Measurements from ENCODE around the gene CXXC1. TPM values are rescaled to one million over a fixed set of nuclear protein-coding genes. Genes with fewer than 3 reads are reported as not detected.

The CXXC1 gene
- total RNA-seq, 3 donors from 2014 or later, result 80.9 to 88.8 (median 83.7) TPM

DNA sequence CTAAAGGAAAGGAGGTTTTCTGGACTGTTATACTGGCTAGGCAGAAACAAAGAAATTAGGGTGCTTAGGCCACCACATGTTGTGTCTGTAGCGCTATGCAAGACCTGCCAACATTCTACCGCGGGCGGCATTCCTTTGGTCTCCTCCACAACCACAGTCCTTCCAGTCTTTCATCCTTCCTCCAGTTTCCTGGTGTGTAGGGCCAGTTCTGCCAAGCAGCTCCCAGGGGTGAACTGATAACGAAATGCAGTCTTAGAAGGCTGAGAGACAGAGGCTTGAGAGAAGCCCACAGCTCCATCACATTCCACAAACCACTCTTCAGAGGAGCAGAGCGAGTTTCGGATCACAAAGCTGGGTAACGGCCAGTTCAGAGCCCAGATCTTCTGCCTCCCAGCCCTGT, 19.5 kb upstream of the CXXC1 start:
- DNase-seq (no peak), ATAC-seq (no peak)
- Histone ChIP-seq H3K4me3 (no peak overlapping the region), H3K9me3 (peaks cover 3% of the 10 kb centered on the region), H3K4me1 (ENCODE audit: low read depth) (peaks cover 4% of the 10 kb centered on the region), H3K36me3 (ENCODE audit: low read depth) (no peaks in the 10 kb centered on the region)
- TF ChIP-seq, protein P1, sequence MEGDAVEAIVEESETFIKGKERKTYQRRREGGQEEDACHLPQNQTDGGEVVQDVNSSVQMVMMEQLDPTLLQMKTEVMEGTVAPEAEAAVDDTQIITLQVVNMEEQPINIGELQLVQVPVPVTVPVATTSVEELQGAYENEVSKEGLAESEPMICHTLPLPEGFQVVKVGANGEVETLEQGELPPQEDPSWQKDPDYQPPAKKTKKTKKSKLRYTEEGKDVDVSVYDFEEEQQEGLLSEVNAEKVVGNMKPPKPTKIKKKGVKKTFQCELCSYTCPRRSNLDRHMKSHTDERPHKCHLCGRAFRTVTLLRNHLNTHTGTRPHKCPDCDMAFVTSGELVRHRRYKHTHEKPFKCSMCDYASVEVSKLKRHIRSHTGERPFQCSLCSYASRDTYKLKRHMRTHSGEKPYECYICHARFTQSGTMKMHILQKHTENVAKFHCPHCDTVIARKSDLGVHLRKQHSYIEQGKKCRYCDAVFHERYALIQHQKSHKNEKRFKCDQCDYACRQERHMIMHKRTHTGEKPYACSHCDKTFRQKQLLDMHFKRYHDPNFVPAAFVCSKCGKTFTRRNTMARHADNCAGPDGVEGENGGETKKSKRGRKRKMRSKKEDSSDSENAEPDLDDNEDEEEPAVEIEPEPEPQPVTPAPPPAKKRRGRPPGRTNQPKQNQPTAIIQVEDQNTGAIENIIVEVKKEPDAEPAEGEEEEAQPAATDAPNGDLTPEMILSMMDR (IDR thresholded peaks at IDR 0.05), result no peak
- intact Hi-C loops (cut with DNase I, micrococcal nuclease), result loop anchor here in 1 of 2 donors (5.0 kb wide), 1 partner anchor 40 kb away; the partner anchor contains the start of gene CFAP53

DNA sequence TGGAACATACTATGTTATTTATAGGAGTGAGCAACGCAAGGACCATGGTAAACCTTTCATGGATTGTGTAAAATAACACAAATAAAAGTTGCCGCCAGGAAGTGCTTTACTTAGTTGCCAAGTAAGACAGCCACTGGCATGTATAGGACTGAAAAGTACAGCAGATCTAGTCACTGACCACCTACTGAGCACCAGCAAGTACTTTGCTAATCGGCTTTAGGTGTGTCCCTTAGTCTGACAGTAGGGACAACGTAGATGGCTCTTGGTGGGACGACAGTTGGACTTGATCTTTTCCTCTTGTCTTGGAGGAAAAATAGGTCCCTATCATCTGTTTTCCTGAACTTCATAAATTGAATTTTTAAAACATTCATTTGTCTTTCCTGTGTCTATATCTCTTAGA, 13.6 kb upstream of the CXXC1 start:
- no peak overlapping the region for H3K4me3 ChIP-seq
- ATAC-seq (no peak), DNase-seq (no peak)
- H3K36me3 ChIP-seq (ENCODE audit: low read depth), result no peaks in the 10 kb centered on the region
- intact Hi-C loops (cut with DNase I, micrococcal nuclease), result no loop called here
- peaks cover 3% of the 10 kb centered on the region for H3K9me3 ChIP-seq
- H3K4me1 ChIP-seq (ENCODE audit: low read depth), result peaks cover 9% of the 10 kb centered on the region
- TF ChIP-seq, protein P1 (IDR thresholded peaks at IDR 0.05), result no peak

DNA sequence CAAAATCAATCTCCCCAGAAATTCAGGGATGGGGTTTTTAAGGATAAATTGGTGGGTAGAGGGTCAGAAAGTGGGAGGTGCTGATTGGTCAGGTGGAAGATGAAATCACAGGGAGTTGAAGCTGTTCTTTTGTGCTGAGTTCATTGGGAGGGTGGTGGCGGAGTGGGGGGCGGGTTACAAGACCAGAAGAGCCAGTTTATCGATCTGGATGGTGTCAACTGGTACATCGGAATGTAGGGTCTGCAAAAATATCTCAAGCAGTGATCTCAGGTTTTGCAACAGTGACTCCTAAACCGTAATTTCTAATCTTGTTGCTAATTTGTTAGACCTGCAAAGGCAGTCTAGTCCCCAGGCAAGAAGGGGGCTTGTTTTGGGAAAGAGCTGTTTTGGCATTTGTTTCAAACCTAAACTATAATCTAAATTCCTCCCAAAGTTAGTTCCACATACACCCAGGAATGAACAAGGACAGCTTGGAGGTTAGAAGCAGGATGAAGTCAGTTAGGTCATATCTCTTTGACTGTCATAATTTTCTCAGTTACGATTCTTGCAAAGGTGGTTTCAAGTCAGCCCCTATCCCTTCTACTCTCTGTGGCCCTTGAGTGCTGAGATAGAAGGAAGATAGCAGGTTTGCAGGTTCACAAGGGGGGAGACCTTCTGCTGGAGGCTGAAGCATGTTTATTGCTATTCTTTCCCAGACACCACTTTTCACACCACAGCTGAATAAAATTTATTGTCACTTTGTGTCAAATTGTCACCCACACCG, 12.3 kb upstream of the CXXC1 start:
- DNase-seq, result no peak
- TF ChIP-seq, protein P1 (IDR thresholded peaks at IDR 0.05), result no peak
- peaks cover 9% of the 10 kb centered on the region for H3K4me1 ChIP-seq (ENCODE audit: low read depth)
- H3K9me3 ChIP-seq, result no peaks in the 10 kb centered on the region
- intact Hi-C loops (cut with DNase I, micrococcal nuclease), result no loop called here
- no peaks in the 10 kb centered on the region for H3K36me3 ChIP-seq (ENCODE audit: low read depth)
- no peak for ATAC-seq
- H3K4me3 ChIP-seq, result no peak overlapping the region

DNA sequence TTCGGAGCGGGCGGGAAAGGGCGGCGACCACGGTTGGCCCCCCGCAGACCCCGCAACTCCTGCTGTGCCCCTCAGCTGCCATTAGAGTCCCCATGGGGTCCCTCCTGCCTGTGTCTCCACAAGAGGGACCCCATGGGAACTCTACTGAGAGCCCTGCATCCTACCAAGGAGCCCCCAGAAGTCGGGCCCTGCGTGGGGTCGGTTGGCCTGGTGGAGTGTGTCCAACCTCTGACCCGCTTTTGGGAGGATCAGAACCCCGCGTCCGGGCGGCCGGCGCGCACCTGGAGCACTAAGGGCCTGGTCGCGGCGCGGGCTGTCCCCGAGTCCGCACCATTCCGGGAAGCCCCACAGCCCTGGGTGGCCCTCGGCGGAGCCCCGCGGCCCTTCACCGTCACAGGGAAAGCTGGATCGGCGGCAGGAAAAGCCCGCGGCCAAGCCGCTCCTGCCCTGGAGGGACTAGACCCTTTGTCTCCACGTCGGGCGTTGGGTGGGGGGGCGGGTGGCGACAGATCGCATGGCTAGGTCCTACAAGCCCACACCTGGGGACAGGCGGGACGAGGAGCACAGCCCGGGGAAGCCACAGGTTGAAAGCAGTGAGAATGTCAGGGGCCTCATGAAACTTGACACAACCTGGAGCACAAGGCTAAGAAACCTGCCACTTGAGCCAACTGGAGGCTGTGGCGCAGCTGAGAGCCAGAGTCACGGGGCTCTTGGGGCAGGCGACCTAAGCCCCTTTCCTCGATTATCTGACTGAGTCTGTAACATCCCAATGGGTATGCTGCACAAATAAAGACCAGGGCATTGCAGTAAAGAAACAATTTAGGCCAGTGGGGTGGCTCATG, 11.2 kb upstream of the CXXC1 start:
- Histone ChIP-seq H3K4me1 (ENCODE audit: low read depth) (peaks cover 9% of the 10 kb centered on the region), H3K4me3 (no peak overlapping the region), H3K36me3 (ENCODE audit: low read depth) (no peaks in the 10 kb centered on the region), H3K9me3 (no peaks in the 10 kb centered on the region)
- intact Hi-C loops (cut with DNase I, micrococcal nuclease), result no loop called here
- ATAC-seq (no peak), DNase-seq (peak in 1 of 3 donors; percentile 57)
- TF ChIP-seq, protein P1 (IDR thresholded peaks at IDR 0.05), result no peak

DNA sequence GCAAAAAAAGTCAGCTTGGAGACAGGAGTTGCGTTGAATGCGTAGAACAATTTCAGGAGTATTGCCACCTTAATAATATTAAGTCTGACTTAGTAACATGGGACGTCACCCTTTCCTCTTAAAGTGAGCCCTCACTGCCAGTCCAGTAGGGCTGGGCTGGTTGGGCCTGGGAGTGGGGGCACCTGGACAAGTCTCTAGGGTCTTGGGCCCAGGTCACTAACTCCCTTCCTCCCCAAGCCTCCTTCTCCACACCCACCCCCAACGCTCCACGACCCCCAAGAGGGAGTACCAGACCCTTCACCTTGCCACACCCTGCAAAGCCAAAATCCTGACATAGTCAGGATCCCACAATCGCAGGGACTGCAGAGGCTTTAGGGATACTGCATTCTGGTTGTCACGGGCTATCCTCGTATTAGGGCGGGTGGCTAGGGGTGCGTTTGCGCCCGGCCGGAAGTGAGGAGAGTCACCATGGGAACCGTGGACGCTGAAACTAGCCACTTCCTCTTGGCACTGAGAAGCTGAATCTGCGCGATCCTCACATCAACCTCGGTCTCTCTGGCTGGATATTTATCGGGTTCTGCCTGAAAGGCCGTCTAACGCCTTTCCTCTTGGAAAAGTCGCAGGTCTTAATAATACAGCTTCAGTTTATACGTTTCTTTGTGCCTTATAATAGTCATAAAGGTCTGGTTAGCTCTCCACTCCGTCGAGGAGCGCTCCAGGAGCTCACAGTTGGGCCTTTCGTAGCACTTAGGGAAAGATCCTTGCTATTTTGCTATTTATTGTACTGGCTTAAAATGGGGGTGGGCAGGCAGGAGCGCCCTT, 10.3 kb upstream of the CXXC1 start:
- intact Hi-C loops (cut with DNase I, micrococcal nuclease), result no loop called here

More for the DNA sequence above, 10.3 kb upstream of the CXXC1 start:
- TF ChIP-seq, protein P1 (IDR thresholded peaks at IDR 0.05), result no peak
- peaks cover 9% of the 10 kb centered on the region for H3K4me1 ChIP-seq (ENCODE audit: low read depth)
- H3K4me3 ChIP-seq, result no peak overlapping the region
- peak; percentile 80 to 87 (median 84) for DNase-seq
- no peaks in the 10 kb centered on the region for H3K9me3 ChIP-seq
- ATAC-seq, result peak; percentile 98
- H3K36me3 ChIP-seq (ENCODE audit: low read depth), result no peaks in the 10 kb centered on the region
